Naive thymus-derived CD4-positive, alpha-beta T cell (primary cell): ENCODE data around the gene CNNM3. TPM values are rescaled to one million over a fixed set of nuclear protein-coding genes. Genes with fewer than 3 reads are reported as not detected.

Experiments used
- ATAC-seq: fragments of 150-1000 bp; cut with Tn5 transposase; 2 replicates; pipeline ENCODE4 v1.10.0; 2021; ENCODE audit warnings: mild to moderate bottlenecking, moderate library complexity
- CTCF ChIA-PET: fragments of 350-600 bp; sonication (Branson Sonifier 250); formaldehyde crosslinking; loops from one replicate; lab custom pipeline; 2021; ENCODE audit warnings: antibody characterized with exemption; lab: Charles Lee
- POLR2A ChIA-PET: fragments of 350-600 bp; sonication (Branson Sonifier 250); formaldehyde crosslinking; loops from one replicate; lab custom pipeline; 2021; ENCODE audit warnings: antibody characterized with exemption, inconsistent platforms; lab: Charles Lee
- DNase-seq, 9 donors: peaks; one replicate each; pipeline versions ENCODE4 v3.0.0 to v3.0.0-alpha.2; 2020 to 2022; ENCODE audit warnings: mixed read lengths in 1 of 9
- H3K27ac ChIP-seq: one replicate; pipeline ENCODE4 v1.7.0; 2013; ENCODE audit warnings: mild to moderate bottlenecking, low read depth, low read length, moderate library complexity
- H3K27me3 ChIP-seq, 2 donors: one replicate each; pipeline ENCODE4 v1.7.0; 2013; ENCODE audit warnings: low read length in 2 of 2, mild to moderate bottlenecking in 2 of 2, moderate library complexity in 2 of 2; ENCODE audit not compliant: control insufficient read depth in 2 of 2, insufficient read depth in 2 of 2
- H3K36me3 ChIP-seq, 3 experiments: 1 replicate in 2 of 3; 2 replicates in 1 of 3; pipeline ENCODE4 v1.7.0; 2013; ENCODE audit warnings: low read length in 3 of 3, mild to moderate bottlenecking in 3 of 3, moderate library complexity in 1 of 3; ENCODE audit not compliant: insufficient read depth in 3 of 3, control insufficient read depth in 2 of 3
- H3K4me1 ChIP-seq, 2 donors: one replicate each; pipeline ENCODE4 v1.7.0; 2013; ENCODE audit warnings: low read length in 2 of 2, mild to moderate bottlenecking in 2 of 2, moderate library complexity in 1 of 2; ENCODE audit not compliant: control insufficient read depth in 2 of 2, insufficient read depth in 2 of 2
- H3K4me3 ChIP-seq: 2 replicates; pipeline ENCODE4 v1.7.0; 2013; ENCODE audit warnings: mild to moderate bottlenecking, low read length
- H3K9me3 ChIP-seq, 3 experiments: 1 replicate in 2 of 3; 2 replicates in 1 of 3; pipeline ENCODE4 v1.7.0; 2013; ENCODE audit warnings: low read length in 3 of 3; ENCODE audit not compliant: control insufficient read depth in 2 of 3
- H3K27ac Mint-ChIP-seq, 9 donors: one replicate each; pipeline ENCODE4 v1.8.0; 2020 to 2022; ENCODE audit warnings: mixed read lengths in 9 of 9, mild to moderate bottlenecking in 8 of 9, moderate library complexity in 5 of 9, inconsistent platforms in 2 of 9
- H3K27me3 Mint-ChIP-seq, 5 donors: one replicate each; pipeline ENCODE4 v1.8.0; 2021 to 2022; ENCODE audit warnings: mixed read lengths in 5 of 5, mild to moderate bottlenecking in 1 of 5
- H3K36me3 Mint-ChIP-seq, 5 donors: one replicate each; pipeline ENCODE4 v1.8.0; 2020 to 2022; ENCODE audit warnings: mixed read lengths in 5 of 5, mild to moderate bottlenecking in 3 of 5, inconsistent platforms in 1 of 5
- H3K4me1 Mint-ChIP-seq, 7 donors: one replicate each; pipeline ENCODE4 v1.8.0; 2020 to 2022; ENCODE audit warnings: mixed read lengths in 7 of 7, mild to moderate bottlenecking in 3 of 7, inconsistent platforms in 1 of 7
- H3K4me3 Mint-ChIP-seq, 10 donors: one replicate each; pipeline ENCODE4 v1.8.0; 2020 to 2022; ENCODE audit warnings: mild to moderate bottlenecking in 10 of 10, mixed read lengths in 10 of 10, moderate library complexity in 6 of 10, inconsistent platforms in 2 of 10
- H3K9me3 Mint-ChIP-seq, 11 donors: one replicate each; pipeline ENCODE4 v1.8.0; 2020 to 2022; ENCODE audit warnings: mixed read lengths in 11 of 11, mild to moderate bottlenecking in 4 of 11, inconsistent platforms in 1 of 11, moderate library complexity in 1 of 11
- intact Hi-C, 2 donors: fragments of 100-400 bp; cut with micrococcal nuclease; formaldehyde crosslinking; loops; one replicate each; pipeline ENCODE4 v1.15.1; 2023
- polyA plus RNA-seq, 2 donors: library from polyadenylated mRNA; unstranded; fragments of 300-500 nt; fragmentation: Illumina TruSeq; gene quantifications; one replicate each; pipeline ENCODE4 v1.2.3, GENCODE V29; 2021
- total RNA-seq, 6 experiments: library from RNA in 5 of 6; stranded (reverse) in 5 of 6; gene quantifications; 1 replicate in 5 of 6; 2 replicates in 1 of 6; pipeline ENCODE4 v1.2.3 and lab custom pipeline; 2021 to 2026

CNNM3 gene
- total and polyA plus RNA-seq, 7 experiments from 2014 or later: 4.0 to 51.5 (median 37.7) TPM

GRCh38 chr2:96826546-96827278 lies 10.6 kb downstream of the CNNM3 start:
- no peaks in the 10 kb centered on the region for H3K9me3 ChIP-seq
- no peaks in the 10 kb centered on the region for H3K27me3 Mint-ChIP-seq
- POLR2A ChIA-PET: no interaction called here
- peaks cover 0 to 18% (median 10%) of the 10 kb centered on the region in 7 donors for H3K4me1 Mint-ChIP-seq
- H3K4me3 ChIP-seq: no peak overlapping the region
- intact Hi-C loops: no loop called here
- H3K27ac ChIP-seq: no peak overlapping the region
- H3K4me3 Mint-ChIP-seq: no peak overlapping the region
- peaks cover 12 to 32% (median 16%) of the 10 kb centered on the region in 5 donors for H3K36me3 Mint-ChIP-seq
- H3K9me3 Mint-ChIP-seq: no peaks in the 10 kb centered on the region
- no peak overlapping the region for H3K27ac Mint-ChIP-seq
- ATAC-seq (no peak), DNase-seq (no peak)
- H3K4me1 ChIP-seq: no peaks in the 10 kb centered on the region
- H3K27me3 ChIP-seq: no peaks in the 10 kb centered on the region
- H3K36me3 ChIP-seq: peaks cover 8 to 92% (median 17%) of the 10 kb centered on the region in 3 experiments
- CTCF ChIA-PET: no interaction called here

DNA sequence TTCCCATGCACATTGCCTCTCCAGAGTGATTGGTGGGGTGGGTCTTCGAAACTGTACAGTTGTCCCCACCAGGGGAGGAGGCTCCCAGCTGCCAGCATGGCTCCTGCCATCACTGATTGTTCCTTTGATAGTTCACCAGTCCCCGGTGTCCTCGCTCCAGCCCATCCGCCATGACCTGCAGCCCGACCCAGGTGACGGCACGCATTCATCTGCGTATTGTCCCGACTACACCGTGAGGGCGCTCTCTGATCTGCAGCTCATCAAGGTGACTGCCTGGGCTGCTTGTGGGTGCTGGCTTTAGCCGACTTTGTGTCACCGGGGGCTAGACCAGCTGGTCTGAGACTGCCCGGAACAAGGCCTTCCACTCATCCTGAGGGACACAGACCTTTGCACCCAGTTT lies 12.4 kb downstream of the CNNM3 start:
- no peak for ATAC-seq
- H3K4me3 ChIP-seq: no peak overlapping the region
- Mint-ChIP-seq H3K4me1 (peaks cover 0 to 9% (median 6%) of the 10 kb centered on the region in 7 donors), H3K4me3 (no peak overlapping the region), H3K27me3 (no peaks in the 10 kb centered on the region), H3K36me3 (peaks cover 12 to 42% (median 16%) of the 10 kb centered on the region in 5 donors), H3K27ac (peak overlapping the region in 1 of 9 donors; percentile 16), H3K9me3 (no peaks in the 10 kb centered on the region)
- CTCF ChIA-PET: no interaction called here
- peaks cover 8 to 95% (median 17%) of the 10 kb centered on the region in 3 experiments for H3K36me3 ChIP-seq
- DNase-seq: no peak
- no peaks in the 10 kb centered on the region for H3K9me3 ChIP-seq
- H3K4me1 ChIP-seq: no peaks in the 10 kb centered on the region
- no peaks in the 10 kb centered on the region for H3K27me3 ChIP-seq
- POLR2A ChIA-PET: no interaction called here
- H3K27ac ChIP-seq: no peak overlapping the region
- intact Hi-C loops: no loop called here

DNA sequence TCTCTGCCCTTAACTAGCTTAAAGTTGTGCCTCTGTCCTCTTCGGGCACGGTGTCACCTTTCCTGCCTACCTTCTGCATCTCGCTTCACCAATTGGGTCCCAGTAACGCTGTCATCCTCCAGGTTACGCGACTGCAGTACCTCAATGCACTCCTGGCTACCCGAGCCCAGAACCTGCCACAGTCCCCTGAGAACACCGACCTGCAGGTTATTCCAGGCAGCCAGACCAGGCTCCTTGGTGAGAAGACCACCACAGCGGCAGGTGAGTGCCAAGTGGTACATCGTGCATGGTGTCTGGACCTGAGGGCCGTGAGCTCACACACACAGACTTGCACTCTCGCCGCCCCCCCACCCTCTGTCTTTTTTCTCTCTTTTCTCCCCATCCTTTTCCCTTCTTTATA lies 12.8 kb downstream of the CNNM3 start:
- CTCF ChIA-PET: no interaction called here
- H3K36me3 Mint-ChIP-seq: peaks cover 12 to 45% (median 16%) of the 10 kb centered on the region in 5 donors

DNA sequence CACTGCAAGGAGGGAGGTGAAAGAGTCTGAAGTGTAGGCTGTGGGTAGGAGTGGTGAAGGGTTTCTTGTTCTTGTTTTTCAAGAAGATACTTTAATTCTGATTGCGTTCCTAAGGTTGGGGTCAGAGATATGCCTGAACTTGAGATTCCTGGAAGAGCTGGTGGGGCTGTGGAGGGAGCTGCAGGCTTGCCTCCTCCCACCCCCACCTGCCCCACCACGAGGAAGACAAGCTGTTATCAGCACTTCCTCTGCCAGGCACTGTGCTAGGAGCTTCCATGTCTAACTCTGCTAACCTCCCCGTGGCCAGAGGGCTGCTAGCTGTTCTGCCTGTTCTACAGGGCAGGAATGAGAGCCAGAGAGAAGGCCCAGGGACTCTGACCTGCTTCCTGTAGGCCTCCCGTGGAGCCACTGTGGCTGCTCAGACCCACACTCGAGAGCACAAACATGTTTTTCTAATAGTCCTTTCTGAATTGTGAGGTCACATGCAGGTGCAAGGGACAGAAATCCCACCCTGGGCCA lies 14.0 kb downstream of the CNNM3 start:
- Mint-ChIP-seq H3K27ac (peak overlapping the region in 5 of 9 donors; percentile 25 to 67 (median 44)), H3K4me1 (peaks cover 0 to 3% (median 0%) of the 10 kb centered on the region in 7 donors), H3K4me3 (no peak overlapping the region), H3K27me3 (no peaks in the 10 kb centered on the region), H3K9me3 (no peaks in the 10 kb centered on the region), H3K36me3 (peaks cover 12 to 45% (median 16%) of the 10 kb centered on the region in 5 donors)
- H3K27ac ChIP-seq: no peak overlapping the region
- no peaks in the 10 kb centered on the region for H3K4me1 ChIP-seq
- H3K9me3 ChIP-seq: no peaks in the 10 kb centered on the region
- no peak overlapping the region for H3K4me3 ChIP-seq
- intact Hi-C loops: no loop called here
- DNase-seq (no peak), ATAC-seq (no peak)
- H3K27me3 ChIP-seq: no peaks in the 10 kb centered on the region
- H3K36me3 ChIP-seq: peaks cover 8 to 87% (median 17%) of the 10 kb centered on the region in 3 experiments
- CTCF ChIA-PET: no interaction called here
- POLR2A ChIA-PET: no interaction called here

More for the DNA sequence above, 12.8 kb downstream of the CNNM3 start:
- Histone ChIP-seq H3K4me3 (no peak overlapping the region), H3K4me1 (no peaks in the 10 kb centered on the region), H3K27ac (no peak overlapping the region), H3K36me3 (peaks cover 8 to 97% (median 17%) of the 10 kb centered on the region in 3 experiments), H3K9me3 (no peaks in the 10 kb centered on the region), H3K27me3 (no peaks in the 10 kb centered on the region)
- Mint-ChIP-seq H3K4me3 (no peak overlapping the region), H3K27ac (no peak overlapping the region), H3K9me3 (no peaks in the 10 kb centered on the region), H3K4me1 (peaks cover 0 to 9% (median 4%) of the 10 kb centered on the region in 7 donors), H3K27me3 (no peaks in the 10 kb centered on the region)
- DNase-seq (no peak), ATAC-seq (no peak)
- POLR2A ChIA-PET: no interaction called here
- intact Hi-C loops: no loop called here

DNA sequence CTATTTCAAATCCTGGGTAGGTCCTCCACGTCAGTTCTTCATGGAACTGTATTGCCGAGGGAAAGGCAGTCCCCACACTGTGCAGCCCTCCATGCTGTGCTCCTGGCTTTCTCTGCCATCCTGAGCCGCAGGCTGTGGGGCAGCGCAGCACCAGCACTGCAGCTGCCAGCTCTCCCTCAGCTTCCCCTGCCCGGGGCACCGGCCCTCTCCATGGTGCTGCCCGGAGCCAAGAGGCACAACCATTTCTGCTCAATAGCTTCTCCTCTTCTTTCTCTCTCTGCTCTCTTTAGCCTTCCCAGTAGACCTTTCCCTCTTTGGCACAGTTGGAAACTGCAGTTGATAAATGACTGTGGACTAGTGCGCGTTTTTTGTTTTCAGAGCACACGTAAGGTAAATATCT lies 15.6 kb downstream of the CNNM3 start:
- Mint-ChIP-seq H3K9me3 (no peaks in the 10 kb centered on the region), H3K27me3 (no peaks in the 10 kb centered on the region), H3K4me1 (peaks cover 0 to 3% (median 0%) of the 10 kb centered on the region in 7 donors), H3K36me3 (peaks cover 12 to 41% (median 12%) of the 10 kb centered on the region in 5 donors), H3K4me3 (no peak overlapping the region), H3K27ac (peak overlapping the region in 3 of 9 donors; percentile 28 to 59 (median 32))
- no peaks in the 10 kb centered on the region for H3K9me3 ChIP-seq
- ChIA-PET POLR2A (interaction anchor here (1.2 kb wide), 1 partner anchor 15 kb away, joined by 6 read pairs; the partner anchor contains the start of gene CNNM3), CTCF (no interaction called here)
- H3K27ac ChIP-seq: no peak overlapping the region
- H3K36me3 ChIP-seq: peaks cover 8 to 74% (median 17%) of the 10 kb centered on the region in 3 experiments
- no peaks in the 10 kb centered on the region for H3K27me3 ChIP-seq
- H3K4me1 ChIP-seq: no peaks in the 10 kb centered on the region
- no peak overlapping the region for H3K4me3 ChIP-seq
- intact Hi-C loops: no loop called here
- ATAC-seq: no peak
- no peak for DNase-seq

DNA sequence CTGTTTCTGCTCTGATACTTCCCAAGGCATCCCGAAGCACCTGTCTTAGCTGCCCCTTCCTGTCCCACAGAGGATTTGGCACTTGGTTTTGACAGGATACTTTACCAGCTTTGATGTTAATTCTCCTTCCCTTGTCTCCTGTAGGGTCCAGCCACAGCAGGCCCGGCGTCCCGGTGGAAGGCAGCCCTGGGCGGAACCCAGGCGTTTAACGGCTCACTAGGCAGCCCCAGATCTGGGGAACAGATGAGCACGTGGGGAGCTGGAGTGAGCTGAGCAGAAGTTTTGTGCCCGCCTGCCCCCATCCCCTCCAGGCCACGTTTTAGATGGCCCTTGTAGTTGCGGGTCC lies 16.3 kb downstream of the CNNM3 start:
- peaks cover 8 to 68% (median 17%) of the 10 kb centered on the region in 3 experiments for H3K36me3 ChIP-seq
- ATAC-seq: no peak

More for the DNA sequence above, 16.3 kb downstream of the CNNM3 start:
- no peaks in the 10 kb centered on the region for H3K9me3 Mint-ChIP-seq
- ChIA-PET CTCF (interaction anchor here (0.6 kb wide), 1 partner anchor 138 kb away, joined by 3 read pairs; no protein-coding TSS in a partner anchor), POLR2A (no interaction called here)
- Histone ChIP-seq H3K4me1 (no peaks in the 10 kb centered on the region), H3K27me3 (no peaks in the 10 kb centered on the region), H3K4me3 (no peak overlapping the region), H3K9me3 (no peaks in the 10 kb centered on the region), H3K27ac (no peak overlapping the region)
- peaks cover 12 to 41% (median 12%) of the 10 kb centered on the region in 5 donors for H3K36me3 Mint-ChIP-seq
- peak overlapping the region in 1 of 9 donors; percentile 20 for H3K27ac Mint-ChIP-seq
- H3K27me3 Mint-ChIP-seq: no peaks in the 10 kb centered on the region
- DNase-seq: no peak
- no peak overlapping the region for H3K4me3 Mint-ChIP-seq
- H3K4me1 Mint-ChIP-seq: peaks cover 0 to 3% (median 0%) of the 10 kb centered on the region in 7 donors
- intact Hi-C loops: no loop called here
